Panc1 (cell line): ENCODE data around the gene ZNF77.

ENCODE experiments used
- CTCF ChIP-seq: fragments of 450-650 bp; IDR thresholded peaks from 2 replicates; pipeline ENCODE4 v1.5.1; 2017; ENCODE audit warnings: mild to moderate bottlenecking
- POLR2AphosphoS5 ChIP-seq: IDR thresholded peaks from 2 replicates; pipeline ENCODE4 v1.6.1; 2012; ENCODE audit warnings: mild to moderate bottlenecking, low read depth, low read length, moderate library complexity
- SIN3A ChIP-seq: IDR thresholded peaks from 2 replicates; pipeline ENCODE4 v1.6.1; 2012; ENCODE audit warnings: low read depth, mild to moderate bottlenecking, low read length, moderate library complexity, borderline replicate concordance; ENCODE audit not compliant: insufficient read depth
- TCF7L2 ChIP-seq: IDR thresholded peaks from 2 replicates; pipeline ENCODE4 v1.6.1; 2011; ENCODE audit warnings: mild to moderate bottlenecking, low read depth, low read length, inconsistent platforms

GRCh38 chr19:2977746-2978138 lies 33.0 kb upstream of the ZNF77 start:
- TF ChIP-seq CTCF (no peak), POLR2AphosphoS5 (no peak), TCF7L2 (no peak), SIN3A (no peak)
